PC-9 (cell line): Measurements from ENCODE around the gene RUNDC3A. TPM values are rescaled to one million over a fixed set of nuclear protein-coding genes. Genes with fewer than 3 reads are reported as not detected.

Experiments used
- BruUV-seq: library from RNA; stranded (reverse); fragments of 400-500 nt; replicated peaks from 2 replicates; lab custom pipeline; 2021; lab: Mats Ljungman, UMichigan
- CTCF ChIA-PET: fragments of 300-600 bp; sonication (Branson Sonifier 250); formaldehyde crosslinking; loops from one replicate; lab custom pipeline; 2022; ENCODE audit warnings: antibody characterized with exemption; lab: Charles Lee
- POLR2A ChIA-PET: fragments of 300-600 bp; sonication (Branson Sonifier 250); formaldehyde crosslinking; loops from one replicate; lab custom pipeline; 2022; ENCODE audit warnings: antibody characterized with exemption; ENCODE audit not compliant: unreplicated experiment; lab: Charles Lee
- DNase-seq, 2 experiments: peaks; one replicate each; pipeline versions ENCODE4 v3.0.0 to v3.0.0-alpha.2; 2015 to 2022; ENCODE audit warnings: mixed read lengths in 1 of 2
- H2AFZ ChIP-seq: fragments of 200-600 bp; sonication (generic); 2 replicates; pipeline ENCODE4 v1.8.1; 2017; ENCODE audit warnings: antibody characterized with exemption
- H3F3A ChIP-seq: fragments of 200-600 bp; sonication (generic); 2 replicates; pipeline ENCODE4 v1.8.1; 2017; ENCODE audit warnings: antibody characterized with exemption, mild to moderate bottlenecking, low read depth; ENCODE audit not compliant: insufficient read depth
- H3K27ac ChIP-seq: fragments of 200-600 bp; sonication (generic); 2 replicates; pipeline ENCODE4 v1.6.1; 2016; ENCODE audit warnings: mixed run types
- H3K27me3 ChIP-seq: fragments of 200-600 bp; sonication (generic); 2 replicates; pipeline ENCODE4 v1.6.1; 2016; ENCODE audit warnings: low read depth, mixed run types; ENCODE audit not compliant: insufficient read depth
- H3K36me3 ChIP-seq: fragments of 200-600 bp; sonication (generic); 2 replicates; pipeline ENCODE4 v1.6.1; 2016; ENCODE audit warnings: low read depth, mixed run types
- H3K4me1 ChIP-seq: fragments of 200-600 bp; sonication (generic); replicated peaks from 2 replicates; pipeline ENCODE4 v1.6.1; 2016; ENCODE audit warnings: mixed run types; ENCODE audit not compliant: insufficient read depth
- H3K4me2 ChIP-seq: fragments of 200-600 bp; sonication (generic); 2 replicates; pipeline ENCODE4 v1.6.1; 2017; ENCODE audit warnings: mixed run types
- H3K4me3 ChIP-seq: fragments of 200-600 bp; sonication (generic); 2 replicates; pipeline ENCODE4 v1.6.1; 2016; ENCODE audit warnings: mixed run types
- H3K79me2 ChIP-seq: fragments of 200-600 bp; sonication (generic); 2 replicates; pipeline ENCODE4 v1.6.1; 2017; ENCODE audit warnings: low read depth, mixed run types
- H3K9me2 ChIP-seq: fragments of 200-600 bp; sonication (generic); 2 replicates; pipeline ENCODE4 v1.8.1; 2017; ENCODE audit warnings: mild to moderate bottlenecking; ENCODE audit not compliant: insufficient read depth
- H3K9me3 ChIP-seq: fragments of 200-600 bp; sonication (generic); 2 replicates; pipeline ENCODE4 v1.8.1; 2016; ENCODE audit warnings: low read depth; ENCODE audit not compliant: insufficient read depth
- H4K20me1 ChIP-seq: fragments of 200-600 bp; sonication (generic); 2 replicates; pipeline ENCODE4 v1.8.1; 2017; ENCODE audit not compliant: insufficient read depth
- EZH2 ChIP-seq: fragments of 200-600 bp; sonication (generic); IDR thresholded peaks from 2 replicates; pipeline ENCODE4 v1.8.0; 2017; ENCODE audit warnings: antibody characterized with exemption, low read depth
- intact Hi-C: fragments of 100-400 bp; cut with micrococcal nuclease; formaldehyde crosslinking; loops from one replicate; pipeline ENCODE4 v1.10.0; 2022; ENCODE audit not compliant: unreplicated experiment
- total RNA-seq: library from RNA; stranded (reverse); gene quantifications from 2 replicates; pipeline ENCODE4 v1.2.3, GENCODE V29; 2021
- TF ChIP-seq, protein P1 (sequence below): fragments of 200-600 bp; sonication (generic); conservative IDR thresholded peaks from 2 replicates; pipeline ENCODE4 v1.6.1; 2017; ENCODE audit warnings: mixed run types, antibody characterized with exemption, mild to moderate bottlenecking, moderate library complexity

The RUNDC3A gene
- total RNA-seq, 1 experiment from 2014 or later, result not detected

- Histone ChIP-seq H3F3A (peaks cover 29% of the 10 kb centered on the region; the same call in 1 of the 2 replicates), H3K36me3 (no peaks in the 10 kb centered on the region), H2AFZ (peak overlapping the region; percentile 79), H3K4me1 (0 out of 2 replicates have a peak, but pooled peaks cover 4% of the 10 kb centered on the region), H3K27me3 (no peaks in the 10 kb centered on the region), H3K27ac (peak overlapping the region; percentile 36), H4K20me1 (no peaks in the 10 kb centered on the region), H3K4me2 (peak overlapping the region; percentile 94), H3K4me3 (peak overlapping the region; percentile 88), H3K79me2 (peaks cover 28% of the 10 kb centered on the region), H3K9me3 (no peaks in the 10 kb centered on the region), H3K9me2 (no peaks in the 10 kb centered on the region)
- CTCF ChIA-PET, result no interaction called here
- DNase-seq, result peak in 1 of 2 experiments; percentile 37
- TF ChIP-seq EZH2, result no peak
- TF ChIP-seq, protein P1, sequence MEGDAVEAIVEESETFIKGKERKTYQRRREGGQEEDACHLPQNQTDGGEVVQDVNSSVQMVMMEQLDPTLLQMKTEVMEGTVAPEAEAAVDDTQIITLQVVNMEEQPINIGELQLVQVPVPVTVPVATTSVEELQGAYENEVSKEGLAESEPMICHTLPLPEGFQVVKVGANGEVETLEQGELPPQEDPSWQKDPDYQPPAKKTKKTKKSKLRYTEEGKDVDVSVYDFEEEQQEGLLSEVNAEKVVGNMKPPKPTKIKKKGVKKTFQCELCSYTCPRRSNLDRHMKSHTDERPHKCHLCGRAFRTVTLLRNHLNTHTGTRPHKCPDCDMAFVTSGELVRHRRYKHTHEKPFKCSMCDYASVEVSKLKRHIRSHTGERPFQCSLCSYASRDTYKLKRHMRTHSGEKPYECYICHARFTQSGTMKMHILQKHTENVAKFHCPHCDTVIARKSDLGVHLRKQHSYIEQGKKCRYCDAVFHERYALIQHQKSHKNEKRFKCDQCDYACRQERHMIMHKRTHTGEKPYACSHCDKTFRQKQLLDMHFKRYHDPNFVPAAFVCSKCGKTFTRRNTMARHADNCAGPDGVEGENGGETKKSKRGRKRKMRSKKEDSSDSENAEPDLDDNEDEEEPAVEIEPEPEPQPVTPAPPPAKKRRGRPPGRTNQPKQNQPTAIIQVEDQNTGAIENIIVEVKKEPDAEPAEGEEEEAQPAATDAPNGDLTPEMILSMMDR, result no peak
- BruUV-seq, result no TSS peak
- intact Hi-C loops, result no loop called here
- POLR2A ChIA-PET, result interaction anchor here (0.6 kb wide), 1 partner anchor 132 kb away, joined by 7 read pairs; no protein-coding TSS in a partner anchor
These were observed 15.7 kb downstream of the RUNDC3A start for GRCh38 chr17:44324092-44324570.

- Histone ChIP-seq H2AFZ (peak within 1 kb of the TSS; percentile 84), H3K4me1 (0 out of 2 replicates have a peak, but pooled peaks cover 4% of the 10 kb centered on the region)
These were observed 16.3 kb downstream of the RUNDC3A start, which contains the start of gene SLC25A39 for GRCh38 chr17:44324571-44325275. SLC25A39 (minus strand) TSS chr17:44324823; CDS start chr17:44323562, 1,261 bp downstream.

More at GRCh38 chr17:44324571-44325275, 16.3 kb downstream of the RUNDC3A start, which contains the start of gene SLC25A39:
- H3K27me3 ChIP-seq, result no peaks in the 10 kb centered on the region
- CTCF ChIA-PET, result interaction anchor here (0.5 kb wide), 1 partner anchor 9 kb away, joined by 3 read pairs; no protein-coding TSS in a partner anchor
- peak within 1 kb of the TSS; percentile 94 for H3K4me2 ChIP-seq
- TF ChIP-seq, protein P1, result no peak
- no peak for TF ChIP-seq EZH2
- intact Hi-C loops, result loop anchor here (1.0 kb wide), 2 partner anchors 106 to 126 kb away; no protein-coding TSS in a partner anchor
- H3F3A ChIP-seq, result peaks cover 29% of the 10 kb centered on the region; the same call in 1 of the 2 replicates
- DNase-seq, result peak; percentile 75 to 96
- no peaks in the 10 kb centered on the region for H4K20me1 ChIP-seq
- peak within 1 kb of the TSS; percentile 88 for H3K4me3 ChIP-seq
- peaks cover 28% of the 10 kb centered on the region for H3K79me2 ChIP-seq
- H3K27ac ChIP-seq, result peak within 1 kb of the TSS; percentile 57
- H3K36me3 ChIP-seq, result no peaks in the 10 kb centered on the region
- no peaks in the 10 kb centered on the region for H3K9me2 ChIP-seq
- no TSS peak for BruUV-seq
- POLR2A ChIA-PET, result interaction anchor here (0.6 to 0.7 kb wide), 3 partner anchors 133 to 366 kb away, joined by 3 to 7 read pairs (median 4); no protein-coding TSS in a partner anchor
- H3K9me3 ChIP-seq, result no peaks in the 10 kb centered on the region
